Endometrial microvascular endothelial cells (primary cell): ENCODE measurements around the gene PLEKHS1. TPM values are rescaled to one million over a fixed set of nuclear protein-coding genes. Genes with fewer than 3 reads are reported as not detected.
"Not testable (repeated sequence)": the region's sequence is repeated elsewhere in the genome, so short reads cannot be mapped to it uniquely, and the experiment has no call there.

Experiments used
- in situ Hi-C: cut with HindIII; loops from 2 replicates; pipeline ENCODE4 v1.10.0; 2017; ENCODE audit warnings: low sequenced_read_pairs, low pct_unique_long_range_greater_than_20kb; ENCODE audit errors: inconsistent ontology term
- total RNA-seq: library from RNA; depleted of rRNA; stranded (reverse); fragments of >200 nt; gene quantifications from one replicate; pipeline ENCODE4 v1.2.3, GENCODE V29; 2015; ENCODE audit errors: inconsistent ontology term

Gene PLEKHS1
- total RNA-seq, 1 donor from 2014 or later, result not detected

GRCh38 chr10:113736576-113736975 is 14.9 kb upstream of the PLEKHS1 start:
- in situ Hi-C loops, result no loop called here

DNA sequence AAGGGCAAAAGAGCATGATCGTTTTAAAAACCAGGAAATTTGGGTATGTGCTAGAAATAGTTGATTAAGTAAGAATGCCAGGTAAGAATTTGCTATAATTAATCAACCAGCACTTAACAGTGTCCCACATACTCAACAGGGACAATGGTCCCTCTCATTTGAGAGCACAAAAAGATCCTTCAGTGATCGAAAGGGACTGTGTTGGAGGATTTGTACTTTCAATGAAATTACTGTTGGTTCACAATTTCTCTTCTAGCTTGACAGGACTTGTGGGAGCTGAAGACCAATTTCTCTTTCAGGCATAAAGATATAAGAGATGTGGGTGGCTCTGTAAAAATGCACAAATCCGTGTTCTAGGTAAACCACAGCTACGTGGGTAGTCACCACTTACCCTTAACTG is 12.5 kb upstream of the PLEKHS1 start:
- in situ Hi-C loops, result no loop called here

- in situ Hi-C loops, result no loop called here
Observed at GRCh38 chr10:113739577-113739976, 11.9 kb upstream of the PLEKHS1 start.

DNA sequence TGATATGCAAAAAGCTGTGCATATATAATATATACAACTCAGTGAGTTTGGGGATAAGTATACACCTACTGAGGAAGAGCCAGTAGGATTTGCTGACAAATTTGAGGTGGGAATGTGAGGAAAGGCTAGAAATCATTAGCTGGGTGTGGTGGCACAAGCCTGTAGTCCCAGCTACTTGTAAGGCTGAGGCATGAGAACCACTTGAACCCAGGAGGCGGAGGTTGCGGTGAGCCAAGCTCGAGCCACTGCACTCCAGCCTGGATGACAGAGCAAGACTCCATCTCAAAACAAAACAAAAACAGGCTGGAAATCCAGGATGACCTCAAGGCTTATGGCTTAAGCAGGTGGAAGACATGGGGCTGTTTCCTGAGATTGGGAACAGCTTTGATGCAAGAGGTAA is 10.6 kb upstream of the PLEKHS1 start:
- in situ Hi-C loops, result no loop called here

DNA sequence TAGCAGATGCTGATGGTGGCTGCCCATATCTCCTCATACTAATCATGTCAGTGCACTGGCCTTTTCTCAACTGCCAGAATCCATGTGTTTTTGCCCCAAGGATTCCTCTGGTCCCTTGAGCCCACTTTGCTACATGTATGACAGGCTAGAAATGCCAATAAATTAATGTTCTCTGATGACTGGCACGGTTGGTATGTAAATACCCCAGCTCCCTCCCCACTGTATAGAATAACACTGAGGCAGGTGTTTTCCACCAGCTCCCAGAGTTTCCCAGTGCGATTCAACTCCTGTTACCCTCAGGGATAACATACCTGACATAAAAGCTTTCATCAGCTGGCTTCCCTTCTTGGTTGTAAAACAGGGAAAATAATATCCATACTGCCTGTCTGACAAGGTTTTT is 9.0 kb upstream of the PLEKHS1 start:
- in situ Hi-C loops, result no loop called here

- in situ Hi-C loops, result no loop called here
Observed at GRCh38 chr10:113743594-113743993, 7.9 kb upstream of the PLEKHS1 start.

GRCh38 chr10:113745374-113745773 is 6.1 kb upstream of the PLEKHS1 start:
- in situ Hi-C loops, result no loop called here

- in situ Hi-C loops, result no loop called here
Observed at GRCh38 chr10:113746217-113746957, 5.1 kb upstream of the PLEKHS1 start.

DNA sequence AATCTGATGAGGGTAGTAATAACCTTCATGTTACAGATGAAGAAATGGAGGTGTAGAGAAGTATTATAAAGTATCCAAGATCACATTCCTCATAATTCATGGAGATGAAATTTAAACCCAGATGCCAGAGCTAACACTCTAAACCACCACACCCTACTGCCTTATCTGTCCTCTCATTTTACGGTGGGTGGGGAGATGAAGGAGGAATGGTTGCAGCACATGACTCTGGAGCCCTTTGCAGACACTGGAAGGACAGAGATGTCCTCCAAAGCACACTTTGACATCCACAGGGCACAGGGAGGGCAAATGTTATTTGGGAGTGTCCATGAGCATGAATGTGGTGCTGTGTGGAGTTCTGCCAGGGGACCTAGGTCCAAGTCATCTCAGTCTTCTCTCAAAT is 1.1 kb downstream of the PLEKHS1 start:
- in situ Hi-C loops, result no loop called here

DNA sequence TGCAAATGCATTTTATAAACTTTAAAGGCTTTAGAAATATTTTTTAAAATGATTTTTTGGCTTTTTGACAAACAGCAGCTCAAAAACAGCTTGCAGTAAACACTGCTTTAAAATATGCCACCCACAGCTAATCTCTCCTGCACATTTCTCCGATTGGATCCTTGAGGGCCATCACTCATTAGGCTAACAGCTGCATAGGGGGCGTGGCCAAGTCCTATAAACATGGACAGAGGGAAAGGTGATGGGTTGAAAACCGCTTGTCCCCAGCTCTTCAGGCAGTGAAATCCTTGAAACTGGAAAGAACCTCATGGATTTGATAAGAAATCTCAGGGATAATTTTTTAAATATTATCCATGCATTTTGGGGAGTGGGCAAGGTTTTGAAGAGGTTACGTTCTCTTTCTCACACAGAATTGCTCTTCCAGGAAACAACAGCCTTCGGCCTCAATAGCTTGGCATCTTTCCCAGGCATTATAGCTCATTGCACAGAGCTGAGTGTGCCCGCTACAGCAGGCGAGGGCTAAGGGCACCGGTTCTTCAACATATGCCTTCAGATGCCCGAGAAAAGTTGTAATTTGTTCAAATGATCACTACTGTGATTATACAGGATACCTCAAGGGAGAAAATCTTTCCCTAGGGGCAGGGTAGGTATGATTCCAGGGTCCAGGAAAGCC is 1.7 kb downstream of the PLEKHS1 start:
- in situ Hi-C loops, result no loop called here

DNA sequence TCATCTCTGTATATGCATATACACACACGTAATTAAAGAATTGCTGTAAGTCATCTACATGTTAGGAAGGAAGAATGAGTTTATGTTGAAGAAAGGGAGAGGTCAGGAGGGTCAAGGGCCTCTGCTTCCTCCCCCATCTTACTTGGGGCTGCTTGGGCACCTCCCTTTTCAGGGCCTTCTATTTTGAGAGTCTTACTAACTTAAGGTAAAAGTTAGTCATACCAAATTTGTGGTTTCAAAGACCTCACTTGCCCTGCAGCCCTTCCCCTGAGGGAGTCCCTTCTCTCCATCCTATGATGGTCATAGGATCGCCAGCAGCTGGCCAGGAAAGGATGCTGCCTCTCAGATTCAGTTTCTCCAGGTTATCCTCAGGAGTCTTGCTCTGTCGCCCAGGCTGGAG is 2.6 kb downstream of the PLEKHS1 start:
- in situ Hi-C loops, result no loop called here

GRCh38 chr10:113754768-113755167 is 3.3 kb downstream of the PLEKHS1 start:
- in situ Hi-C loops, result no loop called here

DNA sequence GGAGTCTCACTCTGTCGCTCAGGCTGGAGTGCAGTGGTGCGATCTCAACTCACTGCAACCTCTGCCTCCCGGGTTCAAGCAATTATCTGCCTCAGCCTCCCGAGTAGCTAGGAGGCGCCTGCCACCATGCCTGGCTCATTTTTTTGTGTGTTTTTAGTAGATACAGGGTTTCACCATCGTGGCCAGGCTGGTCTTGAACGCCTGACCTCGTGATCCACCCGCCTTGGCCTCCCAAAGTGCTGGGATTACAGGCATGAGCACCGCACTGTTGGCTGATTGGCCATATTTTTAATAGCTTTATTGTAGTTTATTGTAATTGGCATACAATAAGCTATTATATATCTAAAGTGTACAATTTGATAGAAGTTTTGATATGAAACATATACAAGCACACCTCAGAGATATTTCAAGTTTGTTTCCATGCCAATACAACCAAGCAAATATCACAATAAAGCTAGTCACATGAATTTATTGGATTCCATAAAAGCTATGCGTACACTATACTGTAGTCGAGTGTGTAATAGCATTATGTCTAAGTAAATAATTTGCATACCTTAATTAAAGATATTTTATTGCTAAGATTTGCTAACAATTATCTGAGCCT is 5.6 kb downstream of the PLEKHS1 start:
- in situ Hi-C loops, result no loop called here

- in situ Hi-C loops, result no loop called here
Observed at GRCh38 chr10:113762083-113762482, 10.6 kb downstream of the PLEKHS1 start.

GRCh38 chr10:113764582-113764981 is 13.1 kb downstream of the PLEKHS1 start:
- in situ Hi-C loops, result no loop called here

DNA sequence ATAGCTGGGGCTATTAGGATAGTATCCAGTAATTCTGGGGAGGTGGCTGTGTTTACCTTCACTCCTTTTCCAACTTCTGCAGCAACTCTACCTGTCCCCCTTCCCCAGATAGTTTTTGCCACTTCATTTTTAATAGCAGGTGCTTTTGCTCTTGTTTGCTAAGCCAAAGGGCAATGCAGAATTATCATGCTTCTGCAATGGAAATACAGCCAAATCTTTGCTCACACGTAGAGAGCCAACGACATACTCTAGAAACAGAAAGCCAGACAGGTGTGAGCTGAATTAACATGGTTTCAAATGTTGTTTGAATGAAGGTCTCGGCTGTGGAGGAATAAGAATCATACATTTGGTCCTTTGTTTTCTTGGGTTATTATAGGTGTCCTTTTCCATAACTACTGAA is 14.4 kb downstream of the PLEKHS1 start:
- in situ Hi-C loops, result no loop called here

GRCh38 chr10:113767222-113767621 is 15.7 kb downstream of the PLEKHS1 start:
- in situ Hi-C loops, result no loop called here

DNA sequence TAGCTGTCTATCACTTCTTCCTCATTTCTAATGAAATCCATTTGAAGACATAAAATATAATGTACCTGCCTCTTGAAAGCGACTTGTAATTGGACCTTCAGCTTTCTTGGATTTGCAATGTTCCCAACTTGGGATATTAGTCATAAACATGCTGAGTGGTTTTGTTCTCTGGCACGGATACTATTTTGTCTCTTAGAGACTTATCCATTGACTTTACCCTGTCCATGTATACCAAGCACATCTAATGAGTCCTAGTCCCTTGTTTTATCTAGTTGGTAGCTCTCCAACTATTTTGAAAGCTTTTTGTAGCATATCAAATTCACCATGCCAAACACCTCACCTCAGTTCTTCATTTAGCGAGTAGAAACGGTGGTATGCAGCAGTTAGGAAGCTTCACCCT is 18.9 kb downstream of the PLEKHS1 start:
- in situ Hi-C loops, result no loop called here

DNA sequence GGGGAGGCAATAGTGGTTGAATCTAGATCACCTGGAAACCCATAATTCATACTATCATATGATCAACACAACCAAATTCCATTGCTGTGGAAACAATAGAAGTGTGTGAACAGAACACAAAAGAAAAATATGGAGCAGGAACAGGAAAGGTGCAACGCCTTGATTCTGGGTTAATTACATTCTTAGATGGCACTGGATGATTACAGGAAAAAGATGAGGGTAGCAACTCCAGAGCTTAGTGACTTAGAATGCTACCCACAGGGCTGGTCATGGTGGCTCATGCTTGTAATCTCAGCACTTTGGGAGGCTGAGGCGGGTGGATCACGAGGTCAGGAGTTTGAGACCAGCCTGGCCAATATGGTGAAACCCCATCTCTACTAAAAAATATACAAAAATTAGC is 19.6 kb downstream of the PLEKHS1 start:
- in situ Hi-C loops, result not testable (repeated sequence)

DNA sequence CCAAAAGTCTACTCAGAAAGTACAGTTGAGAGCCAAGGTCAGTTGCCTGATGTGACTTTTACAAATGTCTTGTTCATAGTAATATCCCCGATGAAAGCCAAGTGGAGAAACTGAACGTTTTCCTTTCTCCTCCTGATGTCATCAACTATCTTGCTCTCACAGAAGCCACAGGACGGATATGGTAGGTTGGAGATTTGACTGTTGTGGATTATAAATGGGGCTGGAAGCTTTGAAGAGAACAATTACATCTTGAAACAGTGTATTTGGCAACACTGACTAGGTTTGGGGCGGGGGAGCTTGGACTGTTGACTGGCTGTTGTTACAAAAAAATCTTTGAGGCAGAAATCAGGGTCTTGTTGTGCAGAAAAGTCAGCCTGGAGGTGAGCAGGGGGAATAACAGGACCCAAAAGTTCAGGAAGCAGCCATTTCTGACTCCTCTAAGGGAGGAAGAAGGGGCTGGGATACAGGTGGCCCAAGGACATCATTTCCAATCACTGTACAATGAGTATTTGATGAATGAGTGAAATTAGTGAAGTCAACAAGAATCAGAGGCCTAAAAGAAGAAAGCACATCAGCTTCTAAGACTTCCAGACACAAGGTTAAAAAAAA is 24.3 kb downstream of the PLEKHS1 start:
- in situ Hi-C loops, result no loop called here
